Measurements from ENCODE around the gene MYORG.
A peak's percentile ranks its signal among the peaks of the same experiment; 100 is the strongest.

GRCh38 chr9:34403554-34404380 lies 27.1 kb upstream of the MYORG start:
- TF ChIP-seq CTCF (conservative IDR thresholded peaks at IDR 0.05; ENCODE audit: low read length) (peak; percentile 100), EZH2phosphoT487 (IDR thresholded peaks at IDR 0.05; ENCODE audit: borderline replicate concordance, low read depth, low read length) (no peak)
